HG02642 (cell line): ENCODE measurements around the gene CDK17.
"Not testable (repeated sequence)": the region's sequence is repeated elsewhere in the genome, so short reads cannot be mapped to it uniquely, and the experiment has no call there.

ENCODE experiments used
- ATAC-seq: cut with Tn5 transposase; IDR thresholded peaks from one replicate; pipeline ENCODE4 v1.9.1; 2021; ENCODE audit warnings: mild to moderate bottlenecking; ENCODE audit not compliant: unreplicated experiment, poor library complexity

The CDK17 gene

GRCh38 chr12:96360550-96360949 lies 39.7 kb downstream of the CDK17 start:
- no peak for ATAC-seq

GRCh38 chr12:96359328-96359727 lies 40.9 kb downstream of the CDK17 start:
- ATAC-seq: no peak

- ATAC-seq: no peak
These were observed 43.4 kb downstream of the CDK17 start for GRCh38 chr12:96356831-96357230.

- no peak for ATAC-seq
These were observed 45.2 kb downstream of the CDK17 start for GRCh38 chr12:96354844-96355534.

GRCh38 chr12:96354326-96354725 lies 45.9 kb downstream of the CDK17 start:
- ATAC-seq: no peak

- ATAC-seq: no peak
These were observed 47.9 kb downstream of the CDK17 start for GRCh38 chr12:96352161-96352835.

GRCh38 chr12:96350982-96351381 lies 49.3 kb downstream of the CDK17 start:
- peak; percentile 51 for ATAC-seq

GRCh38 chr12:96347130-96347699 lies 53.0 kb downstream of the CDK17 start:
- no peak for ATAC-seq

- ATAC-seq: not testable (repeated sequence)
These were observed 53.5 kb downstream of the CDK17 start for GRCh38 chr12:96346716-96347115.

GRCh38 chr12:96344124-96344695 lies 56.0 kb downstream of the CDK17 start:
- ATAC-seq: no peak

GRCh38 chr12:96343347-96343954 lies 56.8 kb downstream of the CDK17 start:
- peak; percentile 82 for ATAC-seq

GRCh38 chr12:96339666-96340065 lies 60.6 kb downstream of the CDK17 start:
- ATAC-seq: not testable (repeated sequence)

- ATAC-seq: no peak
These were observed 61.3 kb downstream of the CDK17 start for GRCh38 chr12:96338852-96339471.

- no peak for ATAC-seq
These were observed 62.3 kb downstream of the CDK17 start for GRCh38 chr12:96337953-96338352.

GRCh38 chr12:96336489-96336888 lies 63.8 kb downstream of the CDK17 start:
- ATAC-seq: no peak

GRCh38 chr12:96335270-96335669 lies 65.0 kb downstream of the CDK17 start:
- peak; percentile 80 for ATAC-seq

GRCh38 chr12:96334502-96334901 lies 65.7 kb downstream of the CDK17 start:
- no peak for ATAC-seq

GRCh38 chr12:96329545-96329944 lies 70.7 kb downstream of the CDK17 start:
- ATAC-seq: no peak

- ATAC-seq: no peak
These were observed 71.2 kb downstream of the CDK17 start for GRCh38 chr12:96329018-96329417.

- peak; percentile 45 for ATAC-seq
These were observed 72.3 kb downstream of the CDK17 start for GRCh38 chr12:96327889-96328288.
